NCI-H2029 (cell line): ENCODE data around the gene IQCN.

Source experiments
- DNase-seq: peaks from one replicate; lab custom pipeline; 2025; lab: John Stamatoyannopoulos, UW

IQCN gene, protein sequence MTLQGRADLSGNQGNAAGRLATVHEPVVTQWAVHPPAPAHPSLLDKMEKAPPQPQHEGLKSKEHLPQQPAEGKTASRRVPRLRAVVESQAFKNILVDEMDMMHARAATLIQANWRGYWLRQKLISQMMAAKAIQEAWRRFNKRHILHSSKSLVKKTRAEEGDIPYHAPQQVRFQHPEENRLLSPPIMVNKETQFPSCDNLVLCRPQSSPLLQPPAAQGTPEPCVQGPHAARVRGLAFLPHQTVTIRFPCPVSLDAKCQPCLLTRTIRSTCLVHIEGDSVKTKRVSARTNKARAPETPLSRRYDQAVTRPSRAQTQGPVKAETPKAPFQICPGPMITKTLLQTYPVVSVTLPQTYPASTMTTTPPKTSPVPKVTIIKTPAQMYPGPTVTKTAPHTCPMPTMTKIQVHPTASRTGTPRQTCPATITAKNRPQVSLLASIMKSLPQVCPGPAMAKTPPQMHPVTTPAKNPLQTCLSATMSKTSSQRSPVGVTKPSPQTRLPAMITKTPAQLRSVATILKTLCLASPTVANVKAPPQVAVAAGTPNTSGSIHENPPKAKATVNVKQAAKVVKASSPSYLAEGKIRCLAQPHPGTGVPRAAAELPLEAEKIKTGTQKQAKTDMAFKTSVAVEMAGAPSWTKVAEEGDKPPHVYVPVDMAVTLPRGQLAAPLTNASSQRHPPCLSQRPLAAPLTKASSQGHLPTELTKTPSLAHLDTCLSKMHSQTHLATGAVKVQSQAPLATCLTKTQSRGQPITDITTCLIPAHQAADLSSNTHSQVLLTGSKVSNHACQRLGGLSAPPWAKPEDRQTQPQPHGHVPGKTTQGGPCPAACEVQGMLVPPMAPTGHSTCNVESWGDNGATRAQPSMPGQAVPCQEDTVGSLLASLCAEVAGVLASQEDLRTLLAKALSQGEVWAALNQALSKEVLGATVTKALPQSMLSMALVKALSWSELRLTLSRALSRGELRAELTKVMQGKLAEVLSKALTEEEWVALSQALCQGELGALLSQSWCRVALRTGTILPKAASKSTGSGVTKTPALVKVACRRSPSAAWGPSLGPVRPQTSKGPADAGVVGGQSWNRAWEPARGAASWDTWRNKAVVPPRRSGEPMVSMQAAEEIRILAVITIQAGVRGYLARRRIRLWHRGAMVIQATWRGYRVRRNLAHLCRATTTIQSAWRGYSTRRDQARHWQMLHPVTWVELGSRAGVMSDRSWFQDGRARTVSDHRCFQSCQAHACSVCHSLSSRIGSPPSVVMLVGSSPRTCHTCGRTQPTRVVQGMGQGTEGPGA (N-terminal part only)

DNA sequence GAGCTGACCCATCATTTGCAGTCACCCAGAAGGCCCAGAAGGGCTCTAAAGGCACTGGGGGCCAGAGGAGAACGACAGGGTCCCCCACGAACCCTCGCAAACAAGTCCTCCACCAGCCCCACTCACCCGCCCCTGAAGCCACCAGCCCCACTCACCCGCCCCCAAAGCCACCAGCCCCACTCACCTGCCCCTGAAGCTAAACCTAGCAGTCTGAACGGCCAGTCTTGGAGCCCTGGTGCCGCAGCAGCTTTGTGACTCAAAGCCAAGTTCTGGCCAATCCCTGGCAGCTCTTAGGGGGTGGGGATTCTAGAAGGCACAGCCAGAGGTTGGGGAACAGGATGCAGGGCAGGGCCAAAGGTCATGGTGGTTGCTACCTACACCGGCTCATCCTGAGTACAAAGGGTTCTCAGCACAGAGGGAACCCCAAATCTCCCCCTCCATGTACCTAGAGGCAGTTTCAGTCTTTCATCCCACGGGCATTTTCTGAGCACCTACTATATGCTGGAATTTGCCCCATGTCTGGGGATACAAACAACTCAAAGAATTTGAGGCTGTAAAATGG is at the start of gene IQCN:
IQCN (minus strand) TSS at position 234 of the 562 bp plus-strand sequence. CDS start 4,974 bp downstream, outside the sequence.
- DNase-seq: no peak

DNA sequence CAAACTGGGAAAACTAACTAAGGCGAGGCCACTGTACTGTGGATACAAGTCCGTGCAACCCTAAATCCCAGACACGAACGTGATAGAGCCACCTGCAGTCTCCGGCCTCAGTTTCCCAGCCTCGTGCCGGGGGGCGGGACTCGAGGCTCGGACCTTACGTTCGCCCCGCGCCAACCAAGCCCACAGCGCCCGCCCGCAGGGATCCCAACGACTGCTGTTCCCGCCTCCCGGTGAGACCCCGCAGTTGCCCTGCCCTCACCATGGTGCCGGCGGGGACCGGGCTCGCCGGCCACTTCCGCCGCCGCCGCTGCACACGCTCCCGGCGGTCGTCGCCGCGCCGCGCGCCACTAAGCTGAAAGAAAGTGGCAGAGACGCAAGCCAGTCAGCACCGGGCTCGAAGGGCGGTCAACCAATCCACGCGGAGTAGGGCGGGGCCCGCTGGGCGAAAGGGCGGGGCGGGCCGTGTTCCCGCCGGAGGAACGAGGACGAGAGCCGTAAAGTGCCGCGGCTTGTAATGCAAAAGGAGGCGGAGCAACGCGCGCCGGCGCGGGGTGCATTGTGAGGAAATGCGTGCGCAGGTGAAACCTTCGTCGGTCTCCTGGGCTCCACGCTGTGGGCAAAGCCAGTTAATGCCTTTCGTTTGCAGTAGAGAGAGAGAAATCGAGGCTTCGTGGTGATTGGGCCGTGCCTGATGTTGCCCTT is 48.7 kb upstream of the IQCN start, which contains the start of gene LSM4:
LSM4 (minus strand) TSS at position 318 of the 702 bp plus-strand sequence; CDS start at position 262, 56 bp downstream.
- DNase-seq: peak; percentile 98

DNA sequence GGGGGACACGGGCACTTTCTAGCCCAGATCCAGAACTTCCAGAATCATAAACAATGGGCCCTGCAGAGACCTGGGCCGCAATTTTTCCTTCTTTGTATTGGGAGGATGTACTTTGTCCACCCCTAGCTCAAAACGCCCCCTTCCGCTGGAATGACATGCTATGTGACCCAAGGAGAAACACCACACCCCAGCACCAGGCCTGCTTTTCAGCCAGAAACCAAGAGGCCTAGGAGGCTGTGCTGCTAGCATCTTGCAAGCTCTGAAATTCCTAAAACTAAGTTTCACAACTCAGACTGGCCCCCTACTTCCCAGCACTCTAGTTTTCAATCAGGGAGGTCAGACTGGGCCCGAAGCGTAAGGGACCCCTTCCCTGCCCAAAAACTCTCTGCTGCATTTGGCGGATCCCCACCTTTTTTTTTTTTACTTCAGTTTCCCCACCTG is 48.1 kb upstream of the IQCN start:
- DNase-seq: no peak

DNA sequence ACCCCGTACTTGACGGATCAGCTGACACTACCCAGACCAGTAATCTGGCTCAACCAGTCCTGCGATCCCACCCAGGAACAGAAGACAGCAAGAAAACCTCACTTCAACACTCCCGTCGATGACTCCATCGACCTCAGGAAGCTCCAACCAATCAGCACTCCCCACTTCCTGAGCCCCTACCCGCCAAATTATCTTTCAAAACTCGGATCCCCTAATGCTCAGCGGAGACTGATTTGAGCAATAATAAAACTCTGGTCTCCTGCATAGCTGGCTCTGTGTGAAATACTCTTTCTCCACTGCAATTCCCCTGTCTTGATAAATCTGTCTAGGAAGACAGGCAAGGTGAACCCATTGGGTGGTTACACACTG is 47.5 kb upstream of the IQCN start:
- DNase-seq: no peak

DNA sequence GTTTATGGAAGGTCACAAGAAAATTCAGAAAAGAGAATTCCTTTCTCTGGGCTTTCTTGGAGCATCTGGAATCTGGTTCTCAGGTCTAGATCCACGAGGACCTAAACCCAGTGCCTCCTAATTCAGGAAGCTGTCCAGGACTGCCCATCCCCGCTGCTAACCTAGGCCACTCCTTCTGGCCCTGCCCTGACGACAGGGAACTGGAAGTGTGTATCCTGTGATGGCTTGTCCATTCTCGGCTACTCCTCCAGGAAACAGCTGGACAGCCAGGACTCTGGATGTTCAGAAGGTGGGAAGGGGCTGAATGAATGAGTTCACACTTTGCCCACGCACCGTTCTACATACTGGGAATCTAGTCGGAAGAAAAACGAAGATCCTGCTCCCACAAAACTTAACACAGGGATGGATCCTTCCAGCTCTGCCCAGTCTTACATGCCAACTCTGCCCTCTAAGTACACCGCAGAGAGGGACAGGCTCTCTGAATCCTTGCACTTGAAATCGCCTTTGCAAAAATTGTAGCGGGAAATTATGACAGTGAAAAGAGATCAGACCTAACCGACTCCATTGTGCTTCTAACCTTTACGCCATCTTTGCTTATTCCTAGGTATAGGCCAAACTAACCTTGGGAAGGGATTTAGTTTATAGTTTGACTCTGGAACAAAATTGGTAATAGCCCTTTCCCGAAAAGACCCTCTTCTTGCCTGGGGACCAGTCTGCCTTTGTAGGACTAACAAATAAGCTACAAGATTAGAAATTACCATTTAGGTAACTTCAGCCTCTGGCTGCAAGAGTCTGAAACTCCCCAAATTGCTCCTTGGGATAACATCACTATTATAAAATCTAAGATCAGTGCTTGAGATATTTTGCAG is 46.8 kb upstream of the IQCN start:
- no peak for DNase-seq

DNA sequence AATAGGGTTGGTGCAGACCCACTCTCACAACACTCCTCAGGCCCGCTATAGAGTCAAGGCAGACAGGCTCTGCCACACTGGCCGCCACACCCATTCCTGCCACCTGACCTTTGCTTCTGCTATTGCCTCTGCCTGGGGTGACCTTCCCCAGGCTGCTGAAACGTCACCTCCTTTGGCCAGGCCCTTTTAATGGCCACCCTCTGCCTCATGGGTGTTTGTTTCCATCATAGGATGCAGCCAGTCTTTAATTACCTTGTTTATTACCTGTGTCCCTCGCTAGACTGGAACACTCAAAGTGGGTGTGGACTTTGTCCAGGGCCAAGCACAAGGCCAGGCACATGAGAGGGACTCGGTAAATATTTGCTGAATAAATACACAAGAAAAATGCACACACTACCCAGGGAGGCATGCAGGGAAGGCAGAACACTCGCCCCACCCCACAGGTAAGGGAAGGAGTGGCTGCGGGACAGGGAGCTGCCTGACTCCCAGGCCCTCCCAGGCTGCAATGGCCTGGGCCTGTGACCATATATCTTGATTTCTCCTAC is 45.4 kb upstream of the IQCN start:
- DNase-seq: peak; percentile 35

DNA sequence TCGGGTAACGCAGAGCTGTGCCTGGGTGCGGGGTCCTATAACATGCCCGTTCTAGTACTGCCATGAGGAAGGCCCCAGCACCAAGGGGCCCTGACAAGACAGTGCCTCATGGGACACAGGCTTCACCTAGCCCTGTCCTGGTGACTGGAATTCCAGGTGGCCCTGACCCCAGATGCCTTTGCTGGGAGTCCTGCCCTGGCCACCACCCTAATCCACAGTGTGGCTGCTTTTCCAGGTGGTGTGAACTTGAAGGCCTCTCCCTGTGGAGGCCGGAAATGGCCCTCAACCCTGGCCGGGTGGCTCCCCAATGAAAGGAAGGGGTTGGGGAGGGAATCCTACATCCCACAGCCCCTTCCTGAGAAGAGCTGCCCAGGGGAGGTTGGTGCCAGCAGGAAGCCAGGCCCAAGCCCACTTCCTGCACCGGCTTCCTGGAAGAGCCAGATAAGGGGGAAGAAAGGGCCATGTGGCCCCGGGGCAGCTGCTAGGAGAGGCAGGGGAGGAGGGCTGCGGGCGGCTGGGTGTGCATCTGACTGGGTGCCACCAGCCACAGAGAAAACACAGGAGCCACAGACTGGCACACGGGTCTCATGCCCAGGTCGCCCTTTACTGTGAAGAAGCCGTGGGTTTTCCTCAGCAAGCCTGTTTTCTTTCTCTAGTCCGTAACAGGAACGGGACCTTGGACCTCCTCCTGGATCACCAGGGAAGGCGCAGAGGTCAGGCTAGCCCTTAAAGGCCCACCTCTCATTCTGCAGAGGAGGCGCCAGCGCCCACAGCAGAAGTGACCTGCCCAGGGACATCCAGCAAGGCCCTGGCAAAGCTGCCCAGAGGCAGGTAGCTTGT is 43.9 kb upstream of the IQCN start:
- no peak for DNase-seq

DNA sequence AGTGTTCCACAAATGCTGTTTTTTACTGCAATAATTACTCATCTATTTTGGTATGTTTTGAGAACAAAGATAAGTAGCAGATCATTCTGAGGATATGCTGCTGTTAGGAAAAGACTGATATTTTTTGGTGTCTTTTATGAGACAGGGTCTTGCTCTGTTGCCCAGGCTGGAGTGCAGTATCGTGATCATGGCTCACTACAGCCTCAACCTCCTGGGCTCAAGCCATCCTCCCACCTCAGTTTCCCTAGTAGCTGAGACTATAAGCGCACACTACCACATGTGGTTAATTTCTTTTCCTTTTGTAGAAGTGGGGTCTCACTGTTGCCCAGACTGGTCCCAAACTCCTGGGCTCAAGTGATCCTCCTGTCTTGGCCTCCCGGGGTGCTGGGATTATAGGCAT is 39.1 kb upstream of the IQCN start:
- DNase-seq: no peak

DNA sequence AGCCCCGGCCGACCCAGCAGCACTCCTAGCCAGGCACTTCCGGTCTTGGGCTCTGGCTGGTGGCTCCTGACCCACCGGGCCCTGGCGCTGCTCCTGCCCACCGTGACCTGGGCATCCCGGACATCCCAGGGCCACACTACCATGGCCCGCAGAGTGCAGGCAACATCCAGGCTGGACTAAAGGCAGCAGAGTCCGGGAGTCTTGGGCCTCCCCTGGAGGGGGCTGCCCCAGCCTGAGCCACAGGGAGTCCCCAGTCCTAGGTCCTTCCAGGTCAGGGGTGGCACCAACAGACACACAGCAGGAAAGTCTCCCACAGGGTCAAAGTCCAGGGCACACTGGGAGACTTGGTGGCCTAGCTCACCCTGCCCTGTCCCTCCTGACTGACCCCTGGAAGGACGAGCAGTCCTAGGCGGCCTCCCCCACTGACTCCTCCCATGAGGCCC is 37.9 kb upstream of the IQCN start:
- DNase-seq: no peak

DNA sequence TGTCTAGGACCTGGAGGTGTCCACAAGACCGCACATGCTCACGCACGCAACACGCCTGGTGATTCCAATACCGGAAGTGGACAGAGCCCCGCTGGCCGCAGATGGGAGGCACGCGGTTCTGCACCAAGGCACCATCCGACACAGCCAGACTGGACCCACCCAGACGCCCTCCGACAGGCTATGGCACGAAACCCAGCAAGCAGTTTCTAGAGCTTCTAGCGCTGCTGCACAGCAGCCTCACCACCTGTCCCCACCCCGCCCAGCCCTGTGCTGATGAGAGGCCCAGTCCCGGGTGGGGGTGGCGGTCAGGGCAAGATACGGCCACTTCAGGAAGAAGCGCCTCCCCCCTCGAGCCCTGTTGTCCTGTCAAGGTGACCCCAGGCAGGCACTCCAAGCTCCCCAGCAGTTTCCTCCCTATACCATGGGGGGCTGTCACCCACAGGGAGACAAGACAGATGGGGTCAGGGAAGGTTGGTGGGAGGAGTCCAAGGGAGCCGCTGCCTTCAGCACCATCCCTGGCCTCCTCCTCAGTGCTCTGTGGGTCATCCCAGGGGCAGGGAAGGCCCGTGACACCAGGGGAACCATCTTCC is 37.3 kb upstream of the IQCN start:
- DNase-seq: no peak

DNA sequence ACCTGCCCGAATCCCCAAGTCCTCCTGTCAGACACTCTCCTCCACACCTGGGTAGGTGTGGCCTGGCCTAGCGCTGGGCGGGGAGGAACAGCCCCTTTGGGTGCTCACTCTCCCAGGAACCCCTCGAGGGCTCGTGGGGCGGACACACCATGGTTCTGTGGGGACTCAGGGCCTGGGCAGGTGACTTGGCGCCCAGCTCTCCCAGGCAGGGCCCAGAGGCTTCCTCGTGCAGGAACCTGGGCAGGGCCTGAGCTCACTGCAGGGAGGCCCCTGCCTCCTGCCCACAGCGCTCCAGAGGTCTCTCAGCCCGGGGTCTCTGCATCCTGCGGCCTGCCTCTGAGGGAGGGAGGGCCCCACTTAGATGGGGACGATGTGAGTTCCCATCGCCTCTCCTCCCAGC is 36.7 kb upstream of the IQCN start:
- no peak for DNase-seq

DNA sequence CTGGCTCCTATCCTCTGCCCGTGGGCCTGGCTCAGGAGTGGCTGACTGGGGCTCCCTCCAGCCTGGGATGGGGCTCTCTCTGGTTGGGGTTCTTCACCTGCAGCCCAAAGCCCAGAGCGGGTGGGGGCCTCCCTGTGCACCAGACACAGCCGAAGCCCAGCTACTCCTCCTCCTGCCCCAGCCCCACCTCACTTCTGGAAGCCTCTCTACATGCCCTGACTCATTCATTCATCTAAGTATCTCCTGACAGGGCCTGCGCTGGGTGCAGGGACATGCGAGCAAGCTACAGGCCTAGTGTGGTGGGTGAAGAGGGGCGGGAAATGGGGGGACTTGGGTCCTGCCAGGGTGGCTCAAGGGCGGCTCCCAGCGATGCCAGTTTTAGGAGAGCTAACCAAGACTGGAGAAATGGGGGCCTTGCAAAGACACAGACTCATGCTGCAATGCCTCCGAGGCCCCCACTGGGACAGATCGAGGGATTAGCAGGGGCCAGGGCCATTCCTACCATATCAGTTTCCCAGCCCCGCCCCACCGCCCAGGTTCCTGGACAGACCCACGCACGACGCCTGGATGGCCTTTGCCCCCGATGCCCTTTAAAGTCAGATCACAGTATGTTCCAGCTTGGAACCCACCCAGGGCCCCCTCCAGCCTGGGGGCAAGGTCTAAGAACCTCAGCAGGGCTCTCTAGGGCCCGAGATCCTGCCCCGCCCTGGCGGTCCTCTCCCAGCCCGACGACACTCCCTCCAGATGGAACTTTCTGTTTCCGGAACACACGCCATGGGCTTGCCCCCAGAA is 36.1 kb upstream of the IQCN start:
- no peak for DNase-seq

DNA sequence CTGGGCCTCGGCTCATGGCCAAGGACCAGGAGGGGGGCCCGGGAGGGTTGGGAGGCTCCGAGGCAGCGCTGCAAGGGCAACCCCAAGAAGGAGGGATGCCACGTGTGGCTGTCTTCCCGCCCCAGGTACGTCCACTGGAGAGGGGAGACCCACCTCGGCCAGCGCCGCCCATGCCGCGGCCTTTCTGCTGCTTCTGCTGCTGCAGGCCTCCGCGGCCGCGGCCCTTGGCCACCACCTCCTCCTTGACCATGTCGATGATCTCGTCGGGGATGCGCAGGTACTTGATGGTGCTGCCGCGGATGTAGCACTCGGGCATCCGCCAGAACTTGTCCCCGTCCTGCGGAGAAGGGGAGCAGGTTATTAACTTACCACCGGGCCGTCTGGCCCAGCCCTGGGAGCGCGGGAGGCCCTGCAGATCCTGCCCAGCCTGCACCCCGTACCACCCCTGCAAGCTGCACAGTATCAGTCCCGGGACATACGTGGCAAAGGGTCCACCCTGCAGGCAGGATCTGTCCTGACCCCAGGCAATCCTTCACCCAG is 35.3 kb upstream of the IQCN start:
- DNase-seq: no peak

DNA sequence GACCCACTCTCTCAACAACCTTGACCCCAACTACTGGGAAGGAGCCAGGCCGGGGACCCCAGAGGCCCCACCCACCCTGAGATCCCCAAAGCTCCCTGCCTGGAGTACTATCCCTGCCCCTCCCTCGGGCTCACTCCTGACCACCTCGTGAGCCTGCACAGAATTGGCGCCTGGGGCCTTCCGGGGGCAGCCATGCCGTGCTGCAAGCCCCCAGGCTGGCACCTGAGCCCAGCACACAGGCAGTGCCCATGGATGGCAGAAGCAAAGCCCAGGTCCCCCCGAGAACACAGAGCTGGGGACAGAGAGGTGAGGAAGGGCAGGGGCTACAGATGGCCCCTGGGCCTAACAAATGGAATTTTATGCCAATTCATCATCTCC is 34.7 kb upstream of the IQCN start:
- no peak for DNase-seq

DNA sequence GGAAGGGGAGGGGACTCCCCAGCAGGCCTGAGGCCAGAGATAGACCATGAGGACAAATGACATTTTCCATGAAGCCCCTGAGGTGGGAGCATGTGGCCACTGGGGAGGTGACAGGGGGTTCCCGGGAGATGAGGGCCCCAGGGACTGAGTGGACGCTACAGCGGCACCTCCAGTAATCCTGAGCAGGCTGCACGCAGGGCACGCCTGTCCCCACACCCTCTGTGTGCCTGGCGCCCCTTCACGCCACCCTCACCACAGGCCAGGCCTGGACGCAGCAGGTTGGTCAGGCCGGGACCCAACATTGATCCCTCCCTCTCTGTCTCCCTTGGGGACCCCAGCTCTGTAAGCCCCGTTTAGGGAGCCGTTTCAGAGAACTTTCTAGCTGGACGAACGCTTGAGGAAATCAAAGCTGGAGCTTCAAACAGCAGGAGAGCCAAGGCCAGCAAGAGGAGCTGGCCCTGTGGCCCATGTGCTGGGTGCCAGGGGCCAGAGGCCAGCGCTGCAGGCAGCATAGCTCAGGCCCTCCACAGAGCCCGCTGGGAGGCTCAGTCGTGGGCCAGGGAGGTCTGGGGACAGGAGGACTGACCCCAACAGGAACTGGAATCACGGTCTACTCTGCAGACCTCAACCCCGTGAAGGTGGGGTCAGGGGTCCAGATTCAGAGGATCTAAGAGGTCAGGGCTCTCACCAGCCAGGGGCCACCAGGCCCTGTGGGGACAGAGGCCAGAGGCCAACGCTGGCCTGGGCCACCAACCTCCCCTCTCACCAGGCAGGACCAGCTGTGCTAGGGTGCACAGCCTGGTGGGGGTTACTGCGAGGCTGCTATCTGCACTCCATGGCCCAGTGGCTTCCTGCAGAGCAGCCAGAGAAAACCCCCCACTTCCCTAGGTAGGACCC is 34.0 kb upstream of the IQCN start:
- no peak for DNase-seq

DNA sequence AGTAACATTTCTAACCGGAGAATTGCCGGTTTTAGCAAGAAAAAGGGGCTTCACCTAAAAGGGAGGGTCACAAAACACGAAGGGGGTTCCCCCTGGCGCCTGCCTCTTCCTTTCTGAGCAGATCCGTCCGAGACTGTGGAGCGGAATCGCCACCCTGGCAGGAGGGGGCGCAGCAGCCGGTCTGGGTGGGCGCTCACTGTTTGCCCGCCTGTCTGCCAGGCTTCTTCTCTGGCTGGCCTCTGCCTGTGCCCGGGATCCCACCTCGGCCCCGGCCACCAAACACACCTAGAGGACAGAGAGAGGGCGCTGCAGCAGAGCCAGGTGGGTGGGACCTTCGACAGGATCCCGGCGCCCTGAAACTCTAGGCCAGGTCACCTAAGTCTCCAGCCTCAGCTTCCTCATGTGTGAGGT is 33.0 kb upstream of the IQCN start:
- no peak for DNase-seq
